Cardiac muscle cell (in vitro differentiated cells and primary cell): ENCODE measurements around the gene PRRX1. TPM values are rescaled to one million over a fixed set of nuclear protein-coding genes. Genes with fewer than 3 reads are reported as not detected.

Source experiments
- DNase-seq, 2 donors: peaks; one replicate each; pipeline versions ENCODE4 v3.0.0 to v3.0.0-alpha.2; 2010 to 2017; ENCODE audit warnings: low read depth in 1 of 2, low spot score in 1 of 2
- H3K27ac ChIP-seq: fragments of 200-600 bp; sonication (generic); 2 replicates; pipeline ENCODE4 v1.5.1; 2016
- H3K27me3 ChIP-seq: fragments of 200-600 bp; sonication (generic); 2 replicates; pipeline ENCODE4 v1.6.0; 2016; ENCODE audit warnings: control low read depth
- H3K36me3 ChIP-seq: fragments of 200-600 bp; sonication (generic); 2 replicates; pipeline ENCODE4 v1.5.1; 2016; ENCODE audit warnings: control low read depth
- H3K4me1 ChIP-seq: fragments of 200-600 bp; sonication (generic); 2 replicates; pipeline ENCODE4 v1.8.1; 2017; ENCODE audit warnings: low read depth, mild to moderate bottlenecking, mixed run types
- H3K4me3 ChIP-seq: fragments of 200-600 bp; sonication (generic); 2 replicates; pipeline ENCODE4 v1.5.1; 2016; ENCODE audit warnings: mild to moderate bottlenecking
- H3K9me3 ChIP-seq: fragments of 200-600 bp; sonication (generic); 2 replicates; pipeline ENCODE4 v1.5.1; 2017; ENCODE audit warnings: low read depth, mild to moderate bottlenecking, control low read depth
- CTCF ChIP-seq: IDR thresholded peaks from 2 replicates; pipeline ENCODE4 v1.5.1; 2012; ENCODE audit warnings: low read depth, mild to moderate bottlenecking, low read length
- polyA plus RNA-seq: library from polyadenylated mRNA; unstranded; fragments of >200 nt; fragmentation: Nextera tagmentation; extraction: Ambion mirVana; gene quantifications from 2 replicates; pipeline ENCODE4 v1.2.1, GENCODE V29; 2016
- total RNA-seq: library from RNA; depleted of rRNA; stranded (reverse); fragments of >200 nt; gene quantifications from 2 replicates; pipeline ENCODE4 v1.2.3, GENCODE V29; 2016

Gene PRRX1
- total and polyA plus RNA-seq, 2 experiments from 2014 or later: 1.1 to 1.2 TPM

- peak in 1 of 2 donors; percentile 79 for DNase-seq
- Histone ChIP-seq H3K36me3 (no peaks in the 10 kb centered on the region), H3K9me3 (no peaks in the 10 kb centered on the region), H3K27ac (no peak overlapping the region), H3K4me1 (no peaks in the 10 kb centered on the region), H3K4me3 (no peak overlapping the region), H3K27me3 (no peaks in the 10 kb centered on the region)
- TF ChIP-seq CTCF: no peak
These were observed 40.8 kb upstream of the PRRX1 start for GRCh38 chr1:170623171-170623570.

- no peak for TF ChIP-seq CTCF
- no peaks in the 10 kb centered on the region for H3K36me3 ChIP-seq
- H3K27ac ChIP-seq: no peak overlapping the region
- no peaks in the 10 kb centered on the region for H3K27me3 ChIP-seq
- DNase-seq: no peak
- no peaks in the 10 kb centered on the region for H3K4me1 ChIP-seq
- no peaks in the 10 kb centered on the region for H3K9me3 ChIP-seq
- H3K4me3 ChIP-seq: no peak overlapping the region
These were observed 39.8 kb upstream of the PRRX1 start for GRCh38 chr1:170624146-170624545.

- DNase-seq: no peak
- no peak for TF ChIP-seq CTCF
- Histone ChIP-seq H3K4me3 (no peak overlapping the region), H3K9me3 (no peaks in the 10 kb centered on the region), H3K27me3 (no peaks in the 10 kb centered on the region), H3K4me1 (no peaks in the 10 kb centered on the region), H3K27ac (no peak overlapping the region), H3K36me3 (no peaks in the 10 kb centered on the region)
These were observed 33.0 kb upstream of the PRRX1 start for GRCh38 chr1:170630977-170631376.

- H3K4me3 ChIP-seq: no peak overlapping the region
- no peaks in the 10 kb centered on the region for H3K36me3 ChIP-seq
- no peaks in the 10 kb centered on the region for H3K9me3 ChIP-seq
- H3K27ac ChIP-seq: no peak overlapping the region
- H3K27me3 ChIP-seq: no peaks in the 10 kb centered on the region
- peak in 1 of 2 donors; percentile 13 for DNase-seq
- H3K4me1 ChIP-seq: no peaks in the 10 kb centered on the region
- TF ChIP-seq CTCF: no peak
These were observed 29.6 kb upstream of the PRRX1 start for GRCh38 chr1:170634293-170634692.

GRCh38 chr1:170634824-170635410 is 29.0 kb upstream of the PRRX1 start:
- no peak overlapping the region for H3K27ac ChIP-seq
- H3K4me3 ChIP-seq: no peak overlapping the region
- H3K9me3 ChIP-seq: no peaks in the 10 kb centered on the region
- H3K36me3 ChIP-seq: no peaks in the 10 kb centered on the region
- no peak for TF ChIP-seq CTCF
- DNase-seq: no peak
- no peaks in the 10 kb centered on the region for H3K27me3 ChIP-seq
- no peaks in the 10 kb centered on the region for H3K4me1 ChIP-seq
